NB4 (cell line): ENCODE data around the gene EWSR1.

Source experiments
- MAX ChIP-seq: IDR thresholded peaks from 2 replicates; pipeline ENCODE4 v1.6.1; 2011; ENCODE audit warnings: low read depth, low read length
- POLR2A ChIP-seq: IDR thresholded peaks from 2 replicates; pipeline ENCODE4 v1.6.1; 2011; ENCODE audit warnings: mild to moderate bottlenecking; ENCODE audit not compliant: insufficient read length; ENCODE audit errors: extremely low read depth
- TF ChIP-seq, protein P1 (sequence below): IDR thresholded peaks from one replicate; pipeline ENCODE4 v1.5.1; 2012; ENCODE audit warnings: low read depth, low read length

DNA sequence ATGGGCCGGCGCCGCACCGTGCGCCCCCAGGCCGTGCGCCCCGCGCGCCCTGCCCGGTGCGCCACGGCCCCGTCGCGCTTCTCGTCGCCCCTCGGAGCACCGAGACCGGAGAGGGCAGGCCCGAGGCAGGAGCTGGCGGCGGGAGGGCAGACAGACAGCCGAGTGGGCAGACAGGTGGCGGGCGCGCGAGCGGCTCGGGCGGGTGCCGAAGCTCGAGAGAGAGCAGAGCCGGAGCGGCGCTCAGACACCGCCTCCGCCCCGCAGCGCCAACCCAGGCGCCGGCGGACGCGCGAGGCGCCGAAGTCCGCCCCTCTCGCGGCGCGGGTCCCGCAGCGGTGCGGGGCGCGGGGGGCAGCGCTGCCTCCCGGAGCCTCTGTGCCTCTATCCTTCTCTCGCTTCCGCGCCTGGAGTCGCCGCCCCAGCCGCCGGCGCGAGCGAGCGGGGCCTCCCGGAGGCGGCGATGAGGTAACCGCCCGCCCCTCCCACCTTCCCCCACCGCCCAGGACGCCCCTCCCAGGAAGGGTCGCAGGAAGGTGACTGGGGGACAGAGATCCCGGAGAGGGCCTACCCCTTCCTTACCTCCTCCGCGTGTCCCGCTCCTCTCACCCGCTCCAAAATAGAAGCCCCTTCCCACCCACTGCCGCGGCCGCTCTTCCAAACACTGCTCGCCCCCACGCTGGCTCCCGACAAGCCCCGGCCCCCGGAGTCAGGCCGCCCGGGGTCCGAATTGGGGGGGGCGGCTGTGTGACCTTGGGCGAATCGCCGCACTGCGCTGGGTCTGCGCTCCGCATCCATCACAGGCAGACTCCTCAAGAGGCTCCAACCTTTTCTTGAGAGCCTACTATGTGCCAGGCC is 47.4 kb downstream of the EWSR1 start, which contains the start of gene RASL10A:
- no peak for TF ChIP-seq POLR2A
- TF ChIP-seq, protein P1, sequence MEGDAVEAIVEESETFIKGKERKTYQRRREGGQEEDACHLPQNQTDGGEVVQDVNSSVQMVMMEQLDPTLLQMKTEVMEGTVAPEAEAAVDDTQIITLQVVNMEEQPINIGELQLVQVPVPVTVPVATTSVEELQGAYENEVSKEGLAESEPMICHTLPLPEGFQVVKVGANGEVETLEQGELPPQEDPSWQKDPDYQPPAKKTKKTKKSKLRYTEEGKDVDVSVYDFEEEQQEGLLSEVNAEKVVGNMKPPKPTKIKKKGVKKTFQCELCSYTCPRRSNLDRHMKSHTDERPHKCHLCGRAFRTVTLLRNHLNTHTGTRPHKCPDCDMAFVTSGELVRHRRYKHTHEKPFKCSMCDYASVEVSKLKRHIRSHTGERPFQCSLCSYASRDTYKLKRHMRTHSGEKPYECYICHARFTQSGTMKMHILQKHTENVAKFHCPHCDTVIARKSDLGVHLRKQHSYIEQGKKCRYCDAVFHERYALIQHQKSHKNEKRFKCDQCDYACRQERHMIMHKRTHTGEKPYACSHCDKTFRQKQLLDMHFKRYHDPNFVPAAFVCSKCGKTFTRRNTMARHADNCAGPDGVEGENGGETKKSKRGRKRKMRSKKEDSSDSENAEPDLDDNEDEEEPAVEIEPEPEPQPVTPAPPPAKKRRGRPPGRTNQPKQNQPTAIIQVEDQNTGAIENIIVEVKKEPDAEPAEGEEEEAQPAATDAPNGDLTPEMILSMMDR = no peak
- no peak for TF ChIP-seq MAX
